Pons (tissue), 1 donor: ENCODE data around the gene RNASE4.
"Not testable (repeated sequence)": the region's sequence is repeated elsewhere in the genome, so short reads cannot be mapped to it uniquely, and the experiment has no call there.

Experiments used
- DNase-seq: peaks from one replicate; pipeline ENCODE4 v3.0.0-alpha.2; 2016; ENCODE audit warnings: low spot score

RNASE4 gene

GRCh38 chr14:20698934-20699333 lies 14.6 kb downstream of the RNASE4 start:
- DNase-seq = no peak

GRCh38 chr14:20699931-20700330 lies 15.6 kb downstream of the RNASE4 start:
- DNase-seq = no peak

- DNase-seq = not testable (repeated sequence)
These were observed 16.6 kb downstream of the RNASE4 start for GRCh38 chr14:20700965-20701364.

- no peak for DNase-seq
These were observed 22.4 kb downstream of the RNASE4 start for GRCh38 chr14:20706657-20707355.

- DNase-seq = no peak
These were observed 23.3 kb downstream of the RNASE4 start for GRCh38 chr14:20707622-20708021.

- no peak for DNase-seq
These were observed 26.9 kb downstream of the RNASE4 start for GRCh38 chr14:20711261-20711660.

- no peak for DNase-seq
These were observed 27.3 kb downstream of the RNASE4 start for GRCh38 chr14:20711685-20712084.

GRCh38 chr14:20712904-20713303 lies 28.5 kb downstream of the RNASE4 start:
- no peak for DNase-seq

- peak; percentile 63 for DNase-seq
These were observed 30.4 kb downstream of the RNASE4 start for GRCh38 chr14:20714593-20715250.

GRCh38 chr14:20719777-20720176 lies 35.4 kb downstream of the RNASE4 start:
- no peak for DNase-seq

- DNase-seq = no peak
These were observed 36.4 kb downstream of the RNASE4 start for GRCh38 chr14:20720741-20721140.

GRCh38 chr14:20722016-20722415 lies 37.7 kb downstream of the RNASE4 start:
- no peak for DNase-seq

GRCh38 chr14:20723488-20723887 lies 39.1 kb downstream of the RNASE4 start:
- no peak for DNase-seq

GRCh38 chr14:20726121-20726520 lies 41.8 kb downstream of the RNASE4 start:
- DNase-seq = not testable (repeated sequence)

GRCh38 chr14:20726531-20726930 lies 42.2 kb downstream of the RNASE4 start:
- no peak for DNase-seq

GRCh38 chr14:20730891-20731290 lies 46.5 kb downstream of the RNASE4 start:
- DNase-seq = peak; percentile 20

- no peak for DNase-seq
These were observed 48.1 kb downstream of the RNASE4 start for GRCh38 chr14:20732477-20732876.

- peak; percentile 37 for DNase-seq
These were observed 48.7 kb downstream of the RNASE4 start for GRCh38 chr14:20732979-20733635.

- no peak for DNase-seq
These were observed 49.5 kb downstream of the RNASE4 start for GRCh38 chr14:20733684-20734429.

- DNase-seq = no peak
These were observed 50.1 kb downstream of the RNASE4 start for GRCh38 chr14:20734430-20734806.

GRCh38 chr14:20738292-20738691 lies 53.9 kb downstream of the RNASE4 start:
- not testable (repeated sequence) for DNase-seq

GRCh38 chr14:20742132-20742531 lies 57.8 kb downstream of the RNASE4 start:
- DNase-seq = no peak

- no peak for DNase-seq
These were observed 59.2 kb downstream of the RNASE4 start for GRCh38 chr14:20743556-20743955.
